Uterus (tissue), 2 donors: ENCODE results near the gene SLC66A2.

Source experiments
- CTCF ChIP-seq, 4 experiments: fragments of 200-600 bp in 2 of 4; fragments of 450-650 bp in 2 of 4; sonication (generic) in 2 of 4; IDR thresholded peaks; one replicate each; pipeline ENCODE4 v1.5.1; 2016 to 2019; ENCODE audit warnings: antibody characterized with exemption in 4 of 4, mild to moderate bottlenecking in 2 of 4, moderate library complexity in 1 of 4
- POLR2A ChIP-seq, 2 donors: fragments of 450-650 bp; IDR thresholded peaks; one replicate each; pipeline ENCODE4 v1.6.1; 2016; ENCODE audit warnings: antibody characterized with exemption in 2 of 2, mild to moderate bottlenecking in 1 of 2, moderate library complexity in 1 of 2

- no peak for TF ChIP-seq CTCF (IDR thresholded peaks at IDR 0.05)
- TF ChIP-seq POLR2A (IDR thresholded peaks at IDR 0.05), result no peak
These were observed 51.6 kb downstream of the SLC66A2 start for GRCh38 chr18:79899609-79900445.
